ENCODE data around the gene TPPP3.

TPPP3 gene

DNA sequence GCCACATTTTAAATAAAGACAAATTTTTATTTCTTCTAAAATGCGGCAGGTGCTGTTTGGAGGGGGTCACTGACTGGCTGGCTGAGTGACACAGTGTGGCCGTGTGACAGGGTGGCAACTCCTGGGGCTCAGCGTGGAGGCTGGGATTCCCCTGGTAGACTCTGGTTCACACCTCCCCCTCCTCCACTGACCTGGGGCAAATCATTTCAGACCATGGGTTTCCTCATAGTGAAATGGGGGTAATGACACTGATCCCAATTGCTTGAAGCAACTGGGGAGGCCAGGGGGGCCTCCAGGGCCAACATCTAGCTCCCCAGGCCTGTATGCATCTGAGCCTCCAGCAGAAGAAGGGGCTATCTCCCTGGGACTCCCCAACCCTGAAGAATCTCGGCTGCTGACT is 44.2 kb upstream of the TPPP3 start:
- no peaks in the 10 kb centered on the region for H3K4me1 ChIP-seq (ENCODE audit: insufficient read depth, low read length, poor library complexity, severe bottlenecking)
- peaks cover 12% of the 10 kb centered on the region; the same call in 1 of the 2 replicates for H3K36me3 ChIP-seq (ENCODE audit: insufficient read depth, low read length)
- H4K20me1 ChIP-seq (ENCODE audit: insufficient read depth, low read length, poor library complexity, severe bottlenecking), result no peaks in the 10 kb centered on the region
- no peaks in the 10 kb centered on the region for H3F3A ChIP-seq (ENCODE audit: low read depth)
- H3K9me2 ChIP-seq (replicated peaks; ENCODE audit: low read depth, low read length), result no peaks in the 10 kb centered on the region
- H3K27me3 ChIP-seq (ENCODE audit: insufficient read depth, low read length, poor library complexity, severe bottlenecking), result no peaks in the 10 kb centered on the region
- no peak overlapping the region for H3K4me2 ChIP-seq (ENCODE audit: low read depth, low read length, poor library complexity, severe bottlenecking)
- H3K9me3 ChIP-seq (ENCODE audit: insufficient read depth, low read depth, low read length), result no peaks in the 10 kb centered on the region
- TF ChIP-seq, protein P1, sequence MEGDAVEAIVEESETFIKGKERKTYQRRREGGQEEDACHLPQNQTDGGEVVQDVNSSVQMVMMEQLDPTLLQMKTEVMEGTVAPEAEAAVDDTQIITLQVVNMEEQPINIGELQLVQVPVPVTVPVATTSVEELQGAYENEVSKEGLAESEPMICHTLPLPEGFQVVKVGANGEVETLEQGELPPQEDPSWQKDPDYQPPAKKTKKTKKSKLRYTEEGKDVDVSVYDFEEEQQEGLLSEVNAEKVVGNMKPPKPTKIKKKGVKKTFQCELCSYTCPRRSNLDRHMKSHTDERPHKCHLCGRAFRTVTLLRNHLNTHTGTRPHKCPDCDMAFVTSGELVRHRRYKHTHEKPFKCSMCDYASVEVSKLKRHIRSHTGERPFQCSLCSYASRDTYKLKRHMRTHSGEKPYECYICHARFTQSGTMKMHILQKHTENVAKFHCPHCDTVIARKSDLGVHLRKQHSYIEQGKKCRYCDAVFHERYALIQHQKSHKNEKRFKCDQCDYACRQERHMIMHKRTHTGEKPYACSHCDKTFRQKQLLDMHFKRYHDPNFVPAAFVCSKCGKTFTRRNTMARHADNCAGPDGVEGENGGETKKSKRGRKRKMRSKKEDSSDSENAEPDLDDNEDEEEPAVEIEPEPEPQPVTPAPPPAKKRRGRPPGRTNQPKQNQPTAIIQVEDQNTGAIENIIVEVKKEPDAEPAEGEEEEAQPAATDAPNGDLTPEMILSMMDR (conservative IDR thresholded peaks at IDR 0.05; ENCODE audit: low read length), result no peak
- no peak for TF ChIP-seq EZH2phosphoT487 (IDR thresholded peaks at IDR 0.05; ENCODE audit: borderline replicate concordance)
- H2AFZ ChIP-seq (ENCODE audit: low read length), result no peak overlapping the region
- no peaks in the 10 kb centered on the region for H3K79me2 ChIP-seq (ENCODE audit: insufficient read depth, low read length)
- no peak overlapping the region for H3K4me3 ChIP-seq (ENCODE audit: low read length, poor library complexity, severe bottlenecking)
- H3K9ac ChIP-seq (ENCODE audit: low read depth, low read length, poor library complexity, severe bottlenecking), result no peak overlapping the region

- Histone ChIP-seq H3K9me3 (ENCODE audit: insufficient read depth, low read depth, low read length) (no peaks in the 10 kb centered on the region), H4K20me1 (ENCODE audit: insufficient read depth, low read length, poor library complexity, severe bottlenecking) (no peaks in the 10 kb centered on the region), H3K4me1 (ENCODE audit: insufficient read depth, low read length, poor library complexity, severe bottlenecking) (no peaks in the 10 kb centered on the region), H3K4me3 (ENCODE audit: low read length, poor library complexity, severe bottlenecking) (no peak overlapping the region), H3F3A (ENCODE audit: low read depth) (no peaks in the 10 kb centered on the region), H3K36me3 (ENCODE audit: insufficient read depth, low read length) (peaks cover 12% of the 10 kb centered on the region; the same call in 1 of the 2 replicates), H3K9me2 (replicated peaks; ENCODE audit: low read depth, low read length) (no peaks in the 10 kb centered on the region), H3K9ac (ENCODE audit: low read depth, low read length, poor library complexity, severe bottlenecking) (no peak overlapping the region), H3K79me2 (ENCODE audit: insufficient read depth, low read length) (no peaks in the 10 kb centered on the region), H2AFZ (ENCODE audit: low read length) (no peak overlapping the region), H3K27me3 (ENCODE audit: insufficient read depth, low read length, poor library complexity, severe bottlenecking) (no peaks in the 10 kb centered on the region), H3K4me2 (ENCODE audit: low read depth, low read length, poor library complexity, severe bottlenecking) (no peak overlapping the region)
- no peak for TF ChIP-seq EZH2phosphoT487 (IDR thresholded peaks at IDR 0.05; ENCODE audit: borderline replicate concordance)
- TF ChIP-seq, protein P1 (conservative IDR thresholded peaks at IDR 0.05; ENCODE audit: low read length), result no peak
These were observed 43.4 kb upstream of the TPPP3 start for GRCh38 chr16:67436640-67437193.

DNA sequence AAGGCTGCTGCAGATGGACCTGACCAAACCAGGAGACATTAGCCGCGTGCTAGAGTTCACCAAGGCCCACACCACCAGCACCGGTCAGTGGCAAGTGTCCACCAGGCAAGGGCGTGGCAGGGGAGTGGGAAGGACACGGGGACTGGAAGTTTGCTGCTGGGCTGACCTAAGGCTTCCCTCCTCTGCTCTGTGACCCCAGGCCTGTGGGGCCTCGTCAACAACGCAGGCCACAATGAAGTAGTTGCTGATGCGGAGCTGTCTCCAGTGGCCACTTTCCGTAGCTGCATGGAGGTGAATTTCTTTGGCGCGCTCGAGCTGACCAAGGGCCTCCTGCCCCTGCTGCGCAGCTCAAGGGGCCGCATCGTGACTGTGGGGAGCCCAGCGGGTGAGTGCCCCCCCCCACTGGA is 42.5 kb upstream of the TPPP3 start:
- Histone ChIP-seq H3K79me2 (ENCODE audit: insufficient read depth, low read length) (no peaks in the 10 kb centered on the region), H3K36me3 (ENCODE audit: insufficient read depth, low read length) (peaks cover 12% of the 10 kb centered on the region; the same call in 1 of the 2 replicates), H3K27me3 (ENCODE audit: insufficient read depth, low read length, poor library complexity, severe bottlenecking) (no peaks in the 10 kb centered on the region), H3F3A (ENCODE audit: low read depth) (no peaks in the 10 kb centered on the region), H3K9me2 (replicated peaks; ENCODE audit: low read depth, low read length) (no peaks in the 10 kb centered on the region), H3K4me2 (ENCODE audit: low read depth, low read length, poor library complexity, severe bottlenecking) (no peak overlapping the region), H3K9me3 (ENCODE audit: insufficient read depth, low read depth, low read length) (no peaks in the 10 kb centered on the region), H2AFZ (ENCODE audit: low read length) (no peak overlapping the region), H4K20me1 (ENCODE audit: insufficient read depth, low read length, poor library complexity, severe bottlenecking) (no peaks in the 10 kb centered on the region), H3K9ac (ENCODE audit: low read depth, low read length, poor library complexity, severe bottlenecking) (no peak overlapping the region), H3K4me3 (ENCODE audit: low read length, poor library complexity, severe bottlenecking) (no peak overlapping the region), H3K4me1 (ENCODE audit: insufficient read depth, low read length, poor library complexity, severe bottlenecking) (no peaks in the 10 kb centered on the region)
- TF ChIP-seq, protein P1 (conservative IDR thresholded peaks at IDR 0.05; ENCODE audit: low read length), result no peak
- no peak for TF ChIP-seq EZH2phosphoT487 (IDR thresholded peaks at IDR 0.05; ENCODE audit: borderline replicate concordance)

Measured in Loucy (cell line).